Tibial nerve (tissue), 3 donors: ENCODE results near the gene MAP3K19.

Experiments
- POLR2A ChIP-seq, 2 donors: fragments of 450-650 bp; IDR thresholded peaks; one replicate each; pipeline ENCODE4 v1.6.1; 2017; ENCODE audit warnings: antibody characterized with exemption in 2 of 2, mild to moderate bottlenecking in 2 of 2, moderate library complexity in 2 of 2
- TF ChIP-seq, protein P1 (sequence below), 5 experiments: fragments of 200-600 bp in 3 of 5; fragments of 450-650 bp in 2 of 5; sonication (generic) in 3 of 5; IDR thresholded peaks; one replicate each; pipeline ENCODE4 v1.5.1; 2016 to 2019; ENCODE audit warnings: antibody characterized with exemption in 5 of 5, mild to moderate bottlenecking in 3 of 5, moderate library complexity in 2 of 5

DNA sequence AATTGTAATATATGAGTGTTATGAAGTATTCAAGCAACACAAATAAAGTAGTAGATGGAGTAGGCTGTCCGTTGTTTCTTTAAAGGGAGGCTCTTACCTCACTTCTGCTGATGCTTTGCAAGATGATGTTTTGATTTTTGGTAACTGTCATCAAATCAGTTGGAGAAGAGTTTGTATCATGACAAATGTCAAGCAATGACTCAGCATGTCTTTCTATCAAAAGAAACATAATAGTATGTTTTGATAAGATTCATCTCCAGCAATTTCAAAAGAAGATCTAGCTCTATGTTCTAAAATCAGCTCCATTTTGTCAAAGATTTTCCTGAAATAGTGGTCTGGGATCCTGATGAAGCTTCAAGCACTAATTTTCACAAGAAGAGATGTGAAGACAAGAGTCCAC, 25.6 kb downstream of the MAP3K19 start:
- TF ChIP-seq, protein P1, sequence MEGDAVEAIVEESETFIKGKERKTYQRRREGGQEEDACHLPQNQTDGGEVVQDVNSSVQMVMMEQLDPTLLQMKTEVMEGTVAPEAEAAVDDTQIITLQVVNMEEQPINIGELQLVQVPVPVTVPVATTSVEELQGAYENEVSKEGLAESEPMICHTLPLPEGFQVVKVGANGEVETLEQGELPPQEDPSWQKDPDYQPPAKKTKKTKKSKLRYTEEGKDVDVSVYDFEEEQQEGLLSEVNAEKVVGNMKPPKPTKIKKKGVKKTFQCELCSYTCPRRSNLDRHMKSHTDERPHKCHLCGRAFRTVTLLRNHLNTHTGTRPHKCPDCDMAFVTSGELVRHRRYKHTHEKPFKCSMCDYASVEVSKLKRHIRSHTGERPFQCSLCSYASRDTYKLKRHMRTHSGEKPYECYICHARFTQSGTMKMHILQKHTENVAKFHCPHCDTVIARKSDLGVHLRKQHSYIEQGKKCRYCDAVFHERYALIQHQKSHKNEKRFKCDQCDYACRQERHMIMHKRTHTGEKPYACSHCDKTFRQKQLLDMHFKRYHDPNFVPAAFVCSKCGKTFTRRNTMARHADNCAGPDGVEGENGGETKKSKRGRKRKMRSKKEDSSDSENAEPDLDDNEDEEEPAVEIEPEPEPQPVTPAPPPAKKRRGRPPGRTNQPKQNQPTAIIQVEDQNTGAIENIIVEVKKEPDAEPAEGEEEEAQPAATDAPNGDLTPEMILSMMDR (IDR thresholded peaks at IDR 0.05) = no peak
- TF ChIP-seq POLR2A (IDR thresholded peaks at IDR 0.05) = no peak
